ENCODE measurements around the gene POLDIP3. TPM values are rescaled to one million over a fixed set of nuclear protein-coding genes. Genes with fewer than 3 reads are reported as not detected.

POLDIP3 gene
- total RNA-seq, 1 donor from 2014 or later, result 35.2 TPM

DNA sequence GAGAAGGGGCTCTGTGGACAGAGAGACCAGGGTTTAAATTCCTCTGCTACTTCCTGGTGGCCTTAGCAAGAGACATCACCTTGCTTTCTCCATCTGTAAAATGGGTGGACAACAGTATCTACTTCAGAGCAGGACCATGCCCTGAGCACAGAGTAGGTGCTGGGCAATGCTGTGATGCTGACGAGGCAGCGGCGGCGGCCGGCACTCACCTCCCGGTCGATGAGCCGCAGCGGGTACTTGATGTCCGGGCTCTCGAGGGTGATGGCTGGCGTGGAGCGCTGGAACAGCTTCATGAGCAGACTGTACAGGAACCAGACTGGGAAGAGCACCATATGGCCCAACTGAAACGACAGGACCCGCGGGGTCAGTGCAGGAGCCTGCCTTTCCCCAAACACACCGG is 21.8 kb upstream of the POLDIP3 start:
- peaks cover 61% of the 10 kb centered on the region for H3K4me1 ChIP-seq
- no peak for DNase-seq
- no peak for TF ChIP-seq CTCF (IDR thresholded peaks at IDR 0.05; ENCODE audit: borderline replicate concordance)
- H3K9me3 ChIP-seq (replicated peaks), result no peaks in the 10 kb centered on the region
- H3K27me3 ChIP-seq (ENCODE audit: low read depth), result no peaks in the 10 kb centered on the region
- no peak overlapping the region for H3K4me3 ChIP-seq
- peaks cover 52% of the 10 kb centered on the region for H3K36me3 ChIP-seq
- H3K27ac ChIP-seq (replicated peaks), result peak overlapping the region; percentile 85
- intact Hi-C loops (cut with micrococcal nuclease), result no loop called here

- H3K27me3 ChIP-seq (ENCODE audit: low read depth), result no peaks in the 10 kb centered on the region
- intact Hi-C loops (cut with micrococcal nuclease), result no loop called here
- H3K4me3 ChIP-seq, result no peak overlapping the region
- H3K36me3 ChIP-seq, result peaks cover 61% of the 10 kb centered on the region
- TF ChIP-seq CTCF (IDR thresholded peaks at IDR 0.05; ENCODE audit: borderline replicate concordance), result no peak
- peak; percentile 61 for DNase-seq
- no peaks in the 10 kb centered on the region for H3K9me3 ChIP-seq (replicated peaks)
- H3K27ac ChIP-seq (replicated peaks), result peak overlapping the region; percentile 85
- H3K4me1 ChIP-seq, result peaks cover 56% of the 10 kb centered on the region
Measured at GRCh38 chr22:42635531-42635930, 20.8 kb upstream of the POLDIP3 start.

DNA sequence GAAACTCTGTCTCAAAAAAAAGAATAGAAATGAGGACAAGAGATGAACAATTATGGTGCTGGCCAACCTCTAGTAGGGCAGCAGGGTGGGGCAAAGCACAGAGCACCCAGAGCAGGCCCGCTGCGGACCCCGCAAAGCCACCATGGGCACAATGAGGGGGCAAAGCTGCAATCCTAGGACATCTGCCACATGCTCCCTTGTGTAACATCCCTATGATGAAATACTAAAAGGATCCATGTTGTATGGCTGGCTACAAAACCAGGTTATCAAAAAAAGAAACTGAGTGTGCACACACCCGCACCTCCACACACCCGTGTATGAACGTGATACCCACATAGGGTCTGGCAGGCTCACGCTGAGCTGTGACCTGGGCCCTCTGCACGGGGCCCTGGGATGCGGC is 18.3 kb upstream of the POLDIP3 start:
- no peaks in the 10 kb centered on the region for H3K9me3 ChIP-seq (replicated peaks)
- no peaks in the 10 kb centered on the region for H3K27me3 ChIP-seq (ENCODE audit: low read depth)
- H3K4me1 ChIP-seq, result peaks cover 36% of the 10 kb centered on the region
- H3K4me3 ChIP-seq, result no peak overlapping the region
- peaks cover 87% of the 10 kb centered on the region for H3K36me3 ChIP-seq
- intact Hi-C loops (cut with micrococcal nuclease), result no loop called here
- no peak for TF ChIP-seq CTCF (IDR thresholded peaks at IDR 0.05; ENCODE audit: borderline replicate concordance)
- no peak overlapping the region for H3K27ac ChIP-seq (replicated peaks)
- DNase-seq, result no peak

DNA sequence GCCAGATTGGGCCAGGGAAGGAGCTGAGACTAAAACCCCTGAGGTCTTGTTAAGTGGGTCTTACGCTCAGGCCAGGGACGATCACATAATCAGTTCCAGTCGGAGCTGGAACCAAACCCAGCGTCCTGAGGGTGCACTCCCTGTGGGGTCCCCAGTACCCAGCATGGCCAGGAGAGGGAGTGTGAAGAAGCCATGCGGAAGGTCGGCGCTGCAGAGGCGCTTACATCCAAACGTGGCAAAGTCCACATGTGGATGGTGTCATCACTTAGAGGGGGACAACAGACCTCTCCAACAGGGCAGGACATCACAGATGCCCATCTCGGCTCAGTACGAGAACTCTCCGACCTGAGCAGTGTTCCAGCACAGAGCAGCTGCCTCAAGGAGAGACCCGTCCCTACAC is 17.4 kb upstream of the POLDIP3 start:
- Histone ChIP-seq H3K4me1 (peaks cover 36% of the 10 kb centered on the region), H3K4me3 (no peak overlapping the region), H3K36me3 (peaks cover 96% of the 10 kb centered on the region), H3K27ac (replicated peaks) (no peak overlapping the region), H3K27me3 (ENCODE audit: low read depth) (no peaks in the 10 kb centered on the region), H3K9me3 (replicated peaks) (no peaks in the 10 kb centered on the region)
- TF ChIP-seq CTCF (IDR thresholded peaks at IDR 0.05; ENCODE audit: borderline replicate concordance), result peak; percentile 43
- intact Hi-C loops (cut with micrococcal nuclease), result no loop called here
- DNase-seq, result no peak

- no peak for TF ChIP-seq CTCF (IDR thresholded peaks at IDR 0.05; ENCODE audit: borderline replicate concordance)
- Histone ChIP-seq H3K36me3 (peaks cover 100% of the 10 kb centered on the region), H3K27me3 (ENCODE audit: low read depth) (no peaks in the 10 kb centered on the region), H3K27ac (replicated peaks) (no peak overlapping the region), H3K9me3 (replicated peaks) (no peaks in the 10 kb centered on the region), H3K4me1 (peaks cover 31% of the 10 kb centered on the region), H3K4me3 (no peak overlapping the region)
- intact Hi-C loops (cut with micrococcal nuclease), result no loop called here
- no peak for DNase-seq
Measured at GRCh38 chr22:42630901-42631602, 16.4 kb upstream of the POLDIP3 start.

All from left ventricle myocardium inferior (tissue), 1 donor.